ENCODE measurements around the gene PPARA.

PPARA gene

GRCh38 chr22:46150034-46150654 is at the start of gene PPARA:
PPARA (plus strand) TSS chr22:46150526; CDS start chr22:46198384, 47,858 bp downstream.
- peak; percentile 96 for DNase-seq

GRCh38 chr22:46102159-46102558 is 48.2 kb upstream of the PPARA start:
- DNase-seq: no peak

DNA sequence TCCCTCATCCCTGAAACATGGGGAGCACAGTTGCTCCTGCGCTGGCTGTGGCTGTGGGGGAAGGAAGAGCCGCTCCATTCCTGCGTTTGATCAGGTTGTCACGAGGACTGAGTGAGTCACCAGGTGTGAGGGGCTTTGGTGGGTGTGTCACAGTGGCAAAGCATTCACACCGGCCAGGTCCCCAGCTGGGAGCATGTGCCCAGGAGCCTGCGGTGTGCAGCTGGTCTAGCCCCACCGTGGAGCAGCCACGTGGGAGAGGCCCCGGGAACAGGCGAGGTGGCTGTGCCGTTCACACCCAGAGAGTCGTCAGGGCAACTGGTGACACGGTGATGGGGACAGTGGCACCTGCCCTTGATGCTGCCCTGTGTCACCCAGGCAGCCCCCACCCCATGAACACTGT is 47.6 kb upstream of the PPARA start:
- DNase-seq: no peak

GRCh38 chr22:46103181-46103580 is 47.1 kb upstream of the PPARA start:
- no peak for DNase-seq

- no peak for DNase-seq
Measured at GRCh38 chr22:46103664-46104063, 46.7 kb upstream of the PPARA start.

DNA sequence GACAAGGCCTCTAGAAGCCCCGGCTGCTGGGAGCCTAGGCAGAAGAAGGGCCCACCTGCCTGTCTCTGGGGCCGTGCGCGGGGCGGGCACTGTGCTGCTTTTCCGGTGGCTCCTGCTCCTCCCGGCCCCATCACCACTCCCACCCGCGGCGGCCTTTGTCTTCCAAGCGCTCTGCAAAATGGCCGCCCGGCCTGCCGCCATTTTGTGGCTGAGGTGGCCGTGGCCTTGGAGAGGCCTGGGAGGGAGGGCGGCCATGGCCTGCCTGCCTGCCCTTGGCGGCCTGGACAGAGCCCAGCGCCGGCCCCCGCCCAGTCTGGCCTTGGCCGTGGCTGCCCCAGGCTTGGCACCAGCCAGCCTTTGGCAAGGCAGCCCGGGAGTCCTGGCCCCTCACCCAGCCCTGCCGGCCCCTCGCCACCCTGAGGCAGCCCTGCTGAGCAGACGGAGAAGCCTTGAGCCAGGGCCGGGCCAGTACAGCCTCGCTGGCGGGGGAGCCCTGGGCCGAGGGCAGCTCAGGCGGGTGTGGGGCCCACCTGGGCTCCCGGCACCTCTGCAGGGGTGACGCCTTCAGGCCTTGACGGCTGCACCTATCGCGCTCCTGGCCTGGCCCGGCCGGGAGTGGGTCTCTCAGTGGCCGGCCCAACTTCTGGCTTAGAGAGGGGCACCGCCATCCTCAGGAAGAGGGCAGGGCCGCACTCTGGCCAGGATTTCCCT is 46.0 kb upstream of the PPARA start:
- DNase-seq: no peak

DNA sequence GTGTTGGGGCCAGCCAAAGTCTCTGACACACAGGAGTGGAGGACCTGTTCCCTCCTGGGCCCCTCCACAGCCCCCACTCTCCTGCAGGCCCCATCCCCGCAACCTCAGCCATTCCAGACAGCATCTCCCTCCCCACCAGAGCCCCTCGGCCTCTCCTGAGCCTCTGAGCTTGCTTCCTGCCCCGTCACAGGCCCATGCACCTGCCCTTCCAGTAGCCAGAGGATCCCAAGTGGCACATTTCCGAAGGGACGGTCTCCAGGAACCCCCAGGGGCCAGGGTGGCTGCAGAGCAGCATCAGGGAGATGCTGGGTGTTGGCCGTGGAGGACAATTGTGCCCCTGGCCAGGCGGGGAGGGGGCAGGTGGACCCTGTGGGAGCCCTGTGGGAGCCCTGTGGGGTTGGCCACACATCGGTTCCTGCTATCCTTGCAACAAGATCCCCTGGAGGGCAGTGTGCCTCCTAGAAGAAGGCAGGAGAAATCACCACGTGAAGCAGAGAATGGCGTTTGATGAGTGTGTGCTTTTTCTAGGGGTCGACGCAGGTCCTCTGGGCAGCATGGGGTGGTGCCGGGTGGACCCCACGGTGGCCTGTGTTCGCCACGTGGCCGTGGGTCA is 45.3 kb upstream of the PPARA start:
- DNase-seq: no peak

DNA sequence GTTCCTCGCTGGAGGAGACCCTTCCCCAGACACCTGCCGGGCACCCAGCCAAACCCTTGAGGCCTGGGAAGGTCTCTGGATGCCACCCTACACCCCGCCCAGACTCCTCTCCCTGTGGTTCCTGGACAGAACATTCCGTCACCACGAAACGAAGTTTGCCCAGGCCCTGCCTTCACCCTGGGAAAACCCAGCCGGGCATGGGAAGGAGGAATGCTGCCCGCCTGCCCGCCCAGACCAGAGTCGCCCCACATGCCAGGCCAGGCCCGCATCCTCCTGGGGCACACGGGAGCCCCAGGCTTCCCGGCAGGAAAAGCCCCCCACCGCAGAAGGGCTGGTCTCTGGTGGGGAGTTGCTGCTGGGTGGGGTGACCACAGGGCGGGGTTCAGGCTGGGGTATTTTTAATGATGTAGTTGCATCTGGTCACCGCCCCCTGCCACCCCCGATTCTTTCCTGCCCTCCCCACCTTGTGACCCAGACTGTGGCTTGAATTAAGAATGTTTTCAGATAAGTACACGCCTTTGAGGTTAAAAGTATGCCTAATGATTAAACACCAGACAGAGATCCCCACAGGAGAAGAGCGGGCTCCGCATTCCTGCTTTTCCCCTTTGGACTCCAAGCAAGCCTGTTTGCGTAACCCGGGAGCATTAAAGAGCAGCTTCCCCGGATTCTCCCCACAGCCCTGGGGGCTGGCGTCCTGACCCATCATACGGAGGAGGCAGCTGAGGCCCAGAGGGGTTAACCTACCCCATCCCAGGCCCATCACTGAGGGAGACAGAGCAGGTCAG is 44.6 kb upstream of the PPARA start:
- DNase-seq: no peak

DNA sequence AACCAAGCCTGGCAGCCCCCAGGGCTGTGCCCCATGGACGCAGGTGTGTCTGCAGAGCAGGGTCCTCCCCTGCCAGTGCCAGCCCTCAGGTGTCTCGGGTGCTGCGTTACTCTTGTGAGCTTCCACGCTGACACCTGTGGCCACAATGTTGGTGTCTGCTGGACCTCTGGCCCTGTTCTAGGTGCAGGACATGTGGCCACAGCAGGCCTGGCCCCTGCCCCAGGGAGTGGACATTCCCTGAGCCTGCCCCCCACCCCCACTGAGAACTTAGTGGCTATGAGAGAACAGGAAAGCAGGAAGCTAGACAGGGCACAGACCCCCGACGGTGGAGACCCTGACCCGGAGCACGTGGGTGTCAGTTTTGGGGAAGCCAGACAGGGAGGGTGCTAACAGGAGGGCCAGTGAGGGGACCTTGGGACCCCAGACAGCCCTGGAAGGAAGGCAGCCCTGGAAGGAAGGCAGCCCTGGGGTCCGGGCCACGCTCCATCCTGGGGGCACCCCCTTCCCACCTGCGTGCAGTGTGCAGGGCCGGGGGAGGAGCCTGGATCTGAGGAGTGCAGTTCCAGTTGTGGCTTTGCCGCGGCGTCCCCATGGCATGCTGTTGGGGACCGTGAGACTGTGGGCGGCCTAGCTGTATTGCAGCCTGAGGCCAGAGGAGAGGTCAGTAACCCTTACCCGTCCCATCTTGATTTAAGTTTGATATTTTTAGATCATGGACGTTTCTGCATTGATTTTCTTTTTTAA is 43.9 kb upstream of the PPARA start:
- no peak for DNase-seq

GRCh38 chr22:46107089-46107664 is 43.1 kb upstream of the PPARA start:
- no peak for DNase-seq

GRCh38 chr22:46107753-46108563 is 42.4 kb upstream of the PPARA start:
- no peak for DNase-seq

GRCh38 chr22:46108564-46109473 is 41.5 kb upstream of the PPARA start:
- DNase-seq: no peak

GRCh38 chr22:46109474-46110003 is 40.8 kb upstream of the PPARA start:
- DNase-seq: no peak

DNA sequence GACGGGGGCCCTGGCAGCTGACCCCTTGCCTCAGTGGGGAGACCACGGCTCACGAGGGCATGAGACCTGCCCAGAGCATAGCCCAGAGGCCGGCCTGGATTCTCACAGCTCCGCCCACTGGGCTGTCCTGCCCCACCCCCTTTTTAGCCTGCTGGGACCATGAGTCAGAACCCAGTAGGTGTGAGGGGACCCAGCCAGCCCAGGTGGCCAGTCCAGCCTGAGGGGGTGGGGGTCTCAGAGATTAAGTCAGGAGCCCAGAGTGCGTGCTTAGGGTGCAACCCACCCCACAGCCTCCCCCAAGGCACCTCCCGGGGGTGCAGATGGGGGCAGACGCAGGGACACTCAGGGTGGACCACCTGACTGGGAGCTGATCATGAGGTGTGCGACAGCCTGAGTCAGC is 40.1 kb upstream of the PPARA start:
- no peak for DNase-seq

GRCh38 chr22:46111645-46112306 is 38.5 kb upstream of the PPARA start:
- no peak for DNase-seq

DNA sequence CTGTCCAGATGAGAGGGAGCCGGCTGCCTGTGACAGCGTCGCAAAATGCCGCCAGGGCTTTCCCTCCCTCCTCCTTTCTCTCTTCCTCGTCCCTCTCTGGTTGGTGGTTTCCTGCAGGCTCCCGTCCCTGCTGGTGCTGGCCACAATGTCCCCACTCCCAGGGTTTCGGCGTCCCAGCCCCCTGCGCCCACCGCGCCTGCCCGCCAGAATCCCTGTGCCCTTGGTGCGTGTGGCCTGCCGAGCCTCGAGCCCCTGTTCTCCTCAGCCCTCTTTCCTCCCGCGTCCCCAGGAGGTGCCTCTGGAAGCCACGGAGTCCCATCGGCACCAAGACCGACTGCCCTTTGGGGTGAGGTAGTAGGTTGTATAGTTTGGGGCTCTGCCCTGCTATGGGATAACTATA is 37.9 kb upstream of the PPARA start:
- no peak for DNase-seq

GRCh38 chr22:46113110-46113909 is 37.0 kb upstream of the PPARA start:
- no peak for DNase-seq

DNA sequence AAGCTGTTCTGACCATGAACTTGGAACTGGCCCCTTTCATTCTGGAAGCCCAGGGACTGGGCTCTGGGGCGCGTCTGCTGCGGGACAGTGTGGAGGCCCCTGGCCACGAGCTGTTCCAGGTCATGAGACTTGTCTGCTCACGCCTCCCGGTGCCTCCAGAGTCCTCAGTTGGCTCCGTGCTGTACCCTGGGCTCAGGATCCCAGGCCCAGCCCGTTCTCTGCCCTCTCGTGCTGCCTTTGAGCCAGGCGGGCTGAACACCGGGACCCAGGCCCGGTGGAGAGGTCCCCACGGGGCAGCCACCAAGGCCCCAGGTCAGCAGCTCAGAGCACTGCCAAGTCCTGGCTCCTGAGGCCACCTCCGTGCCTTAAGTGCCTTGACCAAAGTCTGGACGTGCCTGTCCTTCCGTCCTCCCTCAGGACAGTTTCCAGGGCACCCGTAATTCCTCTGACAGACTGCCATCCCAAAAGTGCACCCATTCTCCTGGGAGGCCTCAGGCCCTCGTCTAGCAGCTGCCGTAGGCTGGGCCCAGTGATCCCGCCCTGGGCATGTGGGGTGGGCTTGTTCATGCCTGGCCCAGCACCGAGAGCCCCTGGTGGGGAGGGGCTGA is 36.3 kb upstream of the PPARA start:
- DNase-seq: no peak
